ENCODE measurements around the gene CDH8.

Gene CDH8

GRCh38 chr16:62035115-62036092 lies 834 bp downstream of the CDH8 start:
- Histone ChIP-seq H3K9me3 (ENCODE audit: severe bottlenecking) (peaks cover 2% of the 10 kb centered on the region), H3K27ac (ENCODE audit: poor library complexity, severe bottlenecking) (no peak overlapping the region), H3K4me1 (ENCODE audit: insufficient read depth, poor library complexity, severe bottlenecking) (no peaks in the 10 kb centered on the region), H3K27me3 (ENCODE audit: insufficient read depth, poor library complexity, severe bottlenecking) (peaks cover 89% of the 10 kb centered on the region), H3K36me3 (ENCODE audit: low read depth) (no peaks in the 10 kb centered on the region), H3K4me3 (ENCODE audit: severe bottlenecking) (no peak overlapping the region)
- no peak for TF ChIP-seq CTCF (IDR thresholded peaks at IDR 0.05; ENCODE audit: poor library complexity, severe bottlenecking)
- DNase-seq (ENCODE audit: low spot score) (no peak), ATAC-seq (ENCODE audit: low read depth) (no peak)

GRCh38 chr16:62034231-62035114 lies 1.8 kb downstream of the CDH8 start:
- Histone ChIP-seq H3K27me3 (ENCODE audit: insufficient read depth, poor library complexity, severe bottlenecking) (peaks cover 98% of the 10 kb centered on the region), H3K4me3 (ENCODE audit: severe bottlenecking) (no peak overlapping the region), H3K36me3 (ENCODE audit: low read depth) (no peaks in the 10 kb centered on the region), H3K9me3 (ENCODE audit: severe bottlenecking) (peaks cover 2% of the 10 kb centered on the region), H3K4me1 (ENCODE audit: insufficient read depth, poor library complexity, severe bottlenecking) (no peaks in the 10 kb centered on the region), H3K27ac (ENCODE audit: poor library complexity, severe bottlenecking) (no peak overlapping the region)
- ATAC-seq (ENCODE audit: low read depth) (no peak), DNase-seq (ENCODE audit: low spot score) (no peak)
- no peak for TF ChIP-seq CTCF (IDR thresholded peaks at IDR 0.05; ENCODE audit: poor library complexity, severe bottlenecking)

- H3K4me1 ChIP-seq (ENCODE audit: insufficient read depth, poor library complexity, severe bottlenecking) = no peaks in the 10 kb centered on the region
- no peaks in the 10 kb centered on the region for H3K36me3 ChIP-seq (ENCODE audit: low read depth)
- peaks cover 90% of the 10 kb centered on the region for H3K27me3 ChIP-seq (ENCODE audit: insufficient read depth, poor library complexity, severe bottlenecking)
- DNase-seq (ENCODE audit: low spot score) (no peak), ATAC-seq (ENCODE audit: low read depth) (no peak)
- peaks cover 2% of the 10 kb centered on the region for H3K9me3 ChIP-seq (ENCODE audit: severe bottlenecking)
- no peak overlapping the region for H3K4me3 ChIP-seq (ENCODE audit: severe bottlenecking)
- no peak for TF ChIP-seq CTCF (IDR thresholded peaks at IDR 0.05; ENCODE audit: poor library complexity, severe bottlenecking)
- H3K27ac ChIP-seq (ENCODE audit: poor library complexity, severe bottlenecking) = no peak overlapping the region
Observed at GRCh38 chr16:62033065-62033464, 3.2 kb downstream of the CDH8 start.

GRCh38 chr16:62029947-62030346 lies 6.3 kb downstream of the CDH8 start:
- ATAC-seq (ENCODE audit: low read depth) (no peak), DNase-seq (ENCODE audit: low spot score) (no peak)
- H3K4me3 ChIP-seq (ENCODE audit: severe bottlenecking) = no peak overlapping the region
- H3K27me3 ChIP-seq (ENCODE audit: insufficient read depth, poor library complexity, severe bottlenecking) = peaks cover 67% of the 10 kb centered on the region
- peaks cover 2% of the 10 kb centered on the region for H3K9me3 ChIP-seq (ENCODE audit: severe bottlenecking)
- no peaks in the 10 kb centered on the region for H3K36me3 ChIP-seq (ENCODE audit: low read depth)
- no peak for TF ChIP-seq CTCF (IDR thresholded peaks at IDR 0.05; ENCODE audit: poor library complexity, severe bottlenecking)
- no peaks in the 10 kb centered on the region for H3K4me1 ChIP-seq (ENCODE audit: insufficient read depth, poor library complexity, severe bottlenecking)
- H3K27ac ChIP-seq (ENCODE audit: poor library complexity, severe bottlenecking) = no peak overlapping the region

Measured in RWPE2 (cell line).